Activated B cell treated with CpG ODN at 0.5 μM for 24 hours (primary cell): ENCODE measurements around the gene HERC6. TPM values are rescaled to one million over a fixed set of nuclear protein-coding genes. Genes with fewer than 3 reads are reported as not detected.

Source experiments
- ATAC-seq: fragments of 200-7000 bp; cut with Tn5 transposase; one replicate; pipeline ENCODE4 v1.10.0; 2021; ENCODE audit warnings: low read depth, mild to moderate bottlenecking, moderate library complexity
- CTCF ChIA-PET: fragments of 350-600 bp; sonication (Branson Sonifier 250); formaldehyde crosslinking; loops from one replicate; lab custom pipeline; 2021; ENCODE audit warnings: antibody characterized with exemption; lab: Charles Lee
- POLR2A ChIA-PET: fragments of 350-600 bp; sonication (Branson Sonifier 250); formaldehyde crosslinking; loops from one replicate; lab custom pipeline; 2021; ENCODE audit warnings: antibody characterized with exemption; lab: Charles Lee
- DNase-seq: peaks from one replicate; pipeline ENCODE4 v3.0.0; 2022
- H3K27ac Mint-ChIP-seq: one replicate; pipeline ENCODE4 v1.8.0; 2020; ENCODE audit warnings: mixed read lengths
- H3K27me3 Mint-ChIP-seq: one replicate; pipeline ENCODE4 v1.8.0; 2021; ENCODE audit warnings: mixed read lengths
- H3K36me3 Mint-ChIP-seq: one replicate; pipeline ENCODE4 v1.8.0; 2021; ENCODE audit warnings: low read depth, mixed read lengths
- H3K4me1 Mint-ChIP-seq: one replicate; pipeline ENCODE4 v1.8.0; 2021; ENCODE audit warnings: mixed read lengths
- H3K4me3 Mint-ChIP-seq: one replicate; pipeline ENCODE4 v1.8.0; 2020; ENCODE audit warnings: mild to moderate bottlenecking, mixed read lengths
- H3K9me3 Mint-ChIP-seq: one replicate; pipeline ENCODE4 v1.8.0; 2020; ENCODE audit warnings: mixed read lengths
- CTCF ChIP-seq: fragments of 200-600 bp; IDR thresholded peaks from one replicate; pipeline ENCODE4 v1.8.0; 2022; ENCODE audit warnings: antibody characterized with exemption, mild to moderate bottlenecking
- intact Hi-C: fragments of 100-400 bp; cut with micrococcal nuclease; formaldehyde crosslinking; loops from one replicate; pipeline ENCODE4 v1.15.1; 2024
- total RNA-seq: library from RNA; stranded (reverse); gene quantifications from 2 replicates; pipeline ENCODE4 v1.2.3, GENCODE V29; 2022

HERC6 gene
- total RNA-seq, 1 donor from 2014 or later, result 11.4 TPM

- ChIA-PET POLR2A (no interaction called here), CTCF (interaction anchor here (0.7 kb wide), 1 partner anchor 132 kb away, joined by 3 read pairs; no protein-coding TSS in a partner anchor)
- Mint-ChIP-seq H3K4me3 (no peak overlapping the region), H3K36me3 (peaks cover 2% of the 10 kb centered on the region), H3K4me1 (no peaks in the 10 kb centered on the region), H3K9me3 (peaks cover 11% of the 10 kb centered on the region), H3K27ac (no peak overlapping the region), H3K27me3 (no peaks in the 10 kb centered on the region)
- DNase-seq, result no peak
- ATAC-seq, result no peak
- intact Hi-C loops, result no loop called here
- TF ChIP-seq CTCF, result no peak
Measured at GRCh38 chr4:88350786-88351185, 27.9 kb upstream of the HERC6 start.

DNA sequence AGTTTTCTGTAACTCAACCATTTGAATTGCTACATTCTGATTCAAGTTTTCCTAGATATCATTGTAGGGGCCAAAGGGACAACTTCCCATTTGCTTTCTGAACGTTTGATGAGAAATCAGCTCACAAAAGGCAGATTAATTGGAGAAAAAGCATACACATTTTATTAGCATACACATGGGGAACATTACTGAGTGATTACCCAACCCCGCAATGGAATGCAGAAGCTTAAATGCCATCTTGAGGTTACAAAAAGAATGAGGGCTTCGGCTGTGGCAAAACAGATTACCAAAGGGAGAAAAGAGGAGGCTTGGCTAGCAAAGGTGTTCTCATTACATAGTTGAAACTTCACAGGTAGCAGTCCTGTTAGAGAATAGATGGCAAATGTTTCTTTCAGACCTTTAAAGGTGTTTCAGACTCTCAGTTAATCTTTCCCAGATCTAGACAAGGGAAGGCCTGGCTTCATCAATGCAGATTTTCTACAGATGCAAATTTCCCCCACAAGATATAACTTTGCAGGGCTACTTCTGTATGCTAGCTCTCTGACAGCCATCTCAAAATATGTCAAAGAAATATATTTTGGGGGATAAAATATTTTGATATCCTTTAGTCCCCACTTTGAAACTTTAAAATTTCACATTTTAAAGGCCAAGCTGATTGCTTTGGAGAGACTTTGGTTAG is 26.5 kb upstream of the HERC6 start:
- intact Hi-C loops, result no loop called here
- peaks cover 2% of the 10 kb centered on the region for H3K36me3 Mint-ChIP-seq
- ChIA-PET CTCF (no interaction called here), POLR2A (no interaction called here)
- peaks cover 11% of the 10 kb centered on the region for H3K9me3 Mint-ChIP-seq
- H3K27me3 Mint-ChIP-seq, result no peaks in the 10 kb centered on the region
- no peak overlapping the region for H3K27ac Mint-ChIP-seq
- no peak for TF ChIP-seq CTCF
- H3K4me3 Mint-ChIP-seq, result no peak overlapping the region
- DNase-seq, result no peak
- ATAC-seq, result no peak
- no peaks in the 10 kb centered on the region for H3K4me1 Mint-ChIP-seq

DNA sequence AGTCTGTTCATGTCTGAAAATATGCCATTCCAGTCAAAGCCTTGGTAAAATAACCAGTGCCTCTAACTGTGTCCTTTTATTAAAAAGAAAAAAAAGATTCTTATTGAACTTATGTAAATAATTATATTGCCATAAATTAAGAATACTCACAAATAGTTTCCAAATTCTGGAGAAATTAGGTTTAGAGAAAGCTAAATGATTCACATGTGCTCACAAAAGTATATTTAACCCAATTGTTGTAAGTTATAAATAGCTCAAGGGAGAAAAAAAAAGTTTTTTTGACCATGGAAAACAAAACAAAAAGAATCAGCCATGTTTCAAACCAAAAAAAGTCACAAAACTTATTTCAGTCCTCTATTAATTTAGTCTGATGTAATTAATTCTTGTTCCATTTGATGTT is 25.3 kb upstream of the HERC6 start:
- POLR2A ChIA-PET, result no interaction called here
- peaks cover 2% of the 10 kb centered on the region for H3K36me3 Mint-ChIP-seq

DNA sequence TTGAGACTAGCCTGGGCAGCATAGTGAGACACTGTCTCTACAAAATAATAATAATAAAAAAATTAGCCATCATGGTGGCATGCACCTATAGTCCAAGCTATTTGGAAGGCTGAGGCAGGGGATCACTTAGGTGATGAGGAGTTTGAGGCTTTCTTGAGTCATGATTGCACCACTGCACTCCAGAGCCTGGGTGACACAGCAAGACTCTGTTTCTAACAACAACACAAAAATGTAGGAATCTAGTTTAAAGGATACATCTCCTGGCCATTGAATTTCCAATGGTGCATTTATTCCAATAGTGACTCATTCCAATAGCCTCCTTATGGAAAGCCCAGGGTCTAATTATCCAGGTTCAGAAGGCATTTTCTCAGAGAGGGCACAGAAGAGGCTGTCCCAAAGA is 21.9 kb upstream of the HERC6 start:
- TF ChIP-seq CTCF, result no peak
- ATAC-seq, result no peak
- intact Hi-C loops, result no loop called here
- H3K27me3 Mint-ChIP-seq, result no peaks in the 10 kb centered on the region
- DNase-seq, result no peak
- peaks cover 2% of the 10 kb centered on the region for H3K36me3 Mint-ChIP-seq
- no peak overlapping the region for H3K27ac Mint-ChIP-seq
- H3K4me1 Mint-ChIP-seq, result no peaks in the 10 kb centered on the region
- H3K4me3 Mint-ChIP-seq, result no peak overlapping the region
- ChIA-PET POLR2A (no interaction called here), CTCF (no interaction called here)
- H3K9me3 Mint-ChIP-seq, result peaks cover 14% of the 10 kb centered on the region

More for the DNA sequence above, 25.3 kb upstream of the HERC6 start:
- intact Hi-C loops, result no loop called here
- ATAC-seq (no peak), DNase-seq (no peak)
- Mint-ChIP-seq H3K4me3 (no peak overlapping the region), H3K4me1 (no peaks in the 10 kb centered on the region), H3K27ac (no peak overlapping the region), H3K9me3 (peaks cover 11% of the 10 kb centered on the region), H3K27me3 (no peaks in the 10 kb centered on the region)
- no peak for TF ChIP-seq CTCF
- CTCF ChIA-PET, result no interaction called here

DNA sequence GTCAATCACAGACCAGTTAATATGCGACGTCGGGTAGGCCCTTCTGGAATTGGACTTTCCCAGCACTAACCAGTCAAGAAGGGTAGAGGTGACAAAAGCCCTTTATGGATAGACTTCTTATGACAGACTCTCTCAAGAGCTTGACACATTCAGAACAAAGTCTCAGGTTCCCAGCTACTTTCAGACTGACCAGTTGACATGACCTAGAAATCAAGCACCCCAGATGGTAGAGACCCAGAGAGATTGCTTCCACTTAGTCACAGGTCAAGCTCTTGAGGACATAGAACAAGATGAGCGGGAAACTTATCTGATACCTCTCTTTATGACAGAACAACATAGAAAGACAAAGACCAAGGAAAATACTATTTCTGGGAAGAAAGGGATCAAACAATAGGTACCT is 21.4 kb upstream of the HERC6 start:
- H3K36me3 Mint-ChIP-seq, result peaks cover 2% of the 10 kb centered on the region
- intact Hi-C loops, result no loop called here
- no peak overlapping the region for H3K27ac Mint-ChIP-seq
- no peak for ATAC-seq
- no peaks in the 10 kb centered on the region for H3K27me3 Mint-ChIP-seq
- ChIA-PET POLR2A (no interaction called here), CTCF (no interaction called here)
- TF ChIP-seq CTCF, result no peak
- DNase-seq, result no peak
- H3K4me1 Mint-ChIP-seq, result no peaks in the 10 kb centered on the region
- no peak overlapping the region for H3K4me3 Mint-ChIP-seq
- peaks cover 11% of the 10 kb centered on the region for H3K9me3 Mint-ChIP-seq
